ENCODE results near the gene CAB39.

Gene CAB39

DNA sequence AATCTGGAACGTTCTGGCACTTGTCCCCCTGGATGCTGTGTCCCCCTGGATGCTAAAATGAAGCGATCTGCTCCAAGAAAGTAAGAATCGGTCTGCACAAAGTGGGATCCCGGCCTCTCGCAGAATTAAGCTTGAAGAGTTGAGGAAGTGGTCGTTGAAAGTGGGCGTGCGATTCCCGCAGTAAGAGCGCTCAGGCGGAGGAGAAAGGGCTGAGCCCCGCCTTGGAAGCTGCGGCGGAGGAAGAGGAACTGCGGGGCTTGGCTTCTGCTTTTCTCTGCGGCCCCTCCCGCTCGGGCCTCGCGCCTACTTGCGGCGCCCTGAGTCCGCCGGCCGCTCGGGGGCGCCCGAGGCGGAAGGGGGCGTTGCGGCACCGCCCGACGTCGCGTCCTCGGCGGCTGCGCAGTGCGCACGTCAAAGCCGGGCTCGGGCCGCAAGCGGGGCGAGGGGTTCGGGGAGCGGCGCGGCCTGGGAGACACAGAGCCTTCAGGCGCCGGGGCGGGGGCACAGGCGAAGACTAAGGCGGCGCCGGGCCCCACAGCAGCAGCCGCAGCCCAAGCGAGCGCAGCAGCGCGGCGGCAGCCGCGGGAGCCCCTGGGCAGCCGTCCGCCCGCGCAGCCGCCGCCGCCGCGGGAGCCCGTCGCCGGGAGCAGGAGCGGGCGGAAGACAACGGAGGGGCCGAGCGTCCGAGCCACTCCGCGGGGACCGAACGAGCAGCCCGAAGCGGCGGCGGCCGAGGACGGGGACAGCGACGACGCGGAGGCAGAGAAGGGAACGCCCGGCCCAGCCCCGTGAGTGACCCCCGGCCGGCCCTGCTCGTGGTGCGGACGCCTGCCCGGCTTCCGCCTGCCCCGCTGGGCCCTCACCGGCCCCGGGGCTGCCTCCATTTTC, at the start of gene CAB39:
Gene CAB39 (plus strand): TSS at position 400 of the 888 bp plus-strand sequence. CDS start 47,160 bp downstream, outside the sequence.
- Mint-ChIP-seq H3K4me3 (peak within 1 kb of the TSS; percentile 96), H3K9me3 (no peaks in the 10 kb centered on the region), H3K27ac (peak within 1 kb of the TSS; percentile 96), H3K27me3 (no peaks in the 10 kb centered on the region), H3K36me3 (peaks cover 8% of the 10 kb centered on the region), H3K4me1 (peaks cover 43% of the 10 kb centered on the region)

DNA sequence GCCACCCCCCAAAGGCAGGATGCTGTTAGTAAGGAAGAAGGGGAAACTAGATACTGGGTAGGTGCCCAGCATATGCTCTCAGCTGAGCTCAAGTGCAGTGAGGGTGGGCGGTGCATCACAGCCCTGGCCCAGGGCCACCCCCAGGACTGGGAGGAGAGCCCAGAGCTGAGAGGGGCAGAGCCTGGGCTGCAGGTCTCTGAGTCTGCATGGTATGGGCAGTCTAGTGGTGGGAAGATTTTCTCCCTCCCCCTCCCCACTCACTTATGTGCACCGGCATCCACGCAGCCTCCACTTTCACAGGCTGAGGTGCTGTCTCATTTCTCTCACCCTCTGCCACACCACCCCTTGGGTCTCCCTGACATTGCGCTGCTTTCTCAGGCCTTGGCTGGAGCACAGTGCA, 48.5 kb upstream of the CAB39 start:
- Mint-ChIP-seq H3K4me1 (peaks cover 92% of the 10 kb centered on the region), H3K27me3 (no peaks in the 10 kb centered on the region), H3K36me3 (no peaks in the 10 kb centered on the region), H3K9me3 (no peaks in the 10 kb centered on the region), H3K4me3 (no peak overlapping the region), H3K27ac (peak overlapping the region; percentile 53)

DNA sequence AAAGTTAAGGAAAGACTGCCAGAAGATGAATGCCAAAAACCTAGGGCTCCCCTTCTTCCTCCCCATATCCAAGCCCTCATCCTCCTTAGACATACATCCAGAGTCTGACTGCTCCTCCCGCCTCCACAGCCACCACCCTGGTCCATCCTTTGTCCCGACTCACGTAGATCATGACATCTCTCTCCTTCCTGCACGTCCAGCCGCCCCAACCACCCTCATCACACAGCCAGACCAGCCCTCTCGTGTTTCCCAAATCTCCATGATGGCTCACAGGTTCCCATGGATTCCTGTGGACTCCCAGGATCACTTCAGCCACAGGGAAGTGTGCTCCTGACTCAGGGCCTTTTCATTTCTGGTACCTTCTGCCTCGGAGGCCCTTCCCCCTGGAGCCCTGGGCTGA, 47.8 kb upstream of the CAB39 start:
- Mint-ChIP-seq H3K36me3 (no peaks in the 10 kb centered on the region), H3K4me3 (no peak overlapping the region), H3K4me1 (peaks cover 86% of the 10 kb centered on the region), H3K27ac (peak overlapping the region; percentile 1), H3K27me3 (no peaks in the 10 kb centered on the region), H3K9me3 (no peaks in the 10 kb centered on the region)

DNA sequence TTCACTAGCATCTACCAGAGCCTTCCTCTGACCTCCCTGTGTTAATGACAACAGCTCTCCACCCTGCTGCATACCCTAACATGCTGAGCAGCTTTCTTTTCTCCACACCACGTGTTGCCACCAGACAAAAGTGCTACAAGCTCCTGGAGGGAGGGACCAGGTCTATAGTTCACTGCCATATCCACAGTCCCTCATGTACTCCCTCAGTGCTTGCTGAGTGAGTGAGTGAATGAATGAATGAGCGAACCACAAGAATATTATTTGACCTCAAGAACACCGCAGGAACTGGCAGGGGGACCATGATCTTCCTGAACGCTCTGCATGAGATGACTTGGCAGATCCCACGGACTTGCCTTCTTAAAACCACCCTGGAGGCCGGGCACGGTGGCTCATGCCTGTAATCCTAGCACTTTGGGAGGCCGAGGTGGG, 47.4 kb upstream of the CAB39 start:
- no peak overlapping the region for H3K4me3 Mint-ChIP-seq
- peak overlapping the region; percentile 1 for H3K27ac Mint-ChIP-seq
- H3K4me1 Mint-ChIP-seq: peaks cover 82% of the 10 kb centered on the region
- no peaks in the 10 kb centered on the region for H3K36me3 Mint-ChIP-seq
- H3K27me3 Mint-ChIP-seq: no peaks in the 10 kb centered on the region
- H3K9me3 Mint-ChIP-seq: no peaks in the 10 kb centered on the region

DNA sequence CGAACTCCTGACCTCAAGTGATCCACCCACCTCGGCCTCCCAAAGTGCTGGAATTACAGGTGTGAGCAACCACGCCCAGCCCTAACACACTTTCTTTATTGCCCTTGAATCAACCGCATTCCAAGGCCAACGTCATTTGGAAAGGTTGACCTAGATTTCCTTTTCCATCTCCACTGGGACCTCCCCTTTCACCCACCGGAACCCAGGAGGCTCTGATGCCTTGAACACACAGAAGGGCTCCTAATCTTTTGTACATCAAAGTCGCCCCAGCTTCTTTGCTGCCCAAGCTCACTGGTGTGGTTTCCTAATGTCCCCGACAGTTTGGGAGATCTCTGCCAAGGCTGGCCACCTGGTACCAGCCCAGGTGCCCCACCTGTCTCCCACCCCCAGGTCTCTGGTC, 46.2 kb upstream of the CAB39 start:
- H3K27me3 Mint-ChIP-seq: no peaks in the 10 kb centered on the region
- H3K36me3 Mint-ChIP-seq: no peaks in the 10 kb centered on the region
- peaks cover 78% of the 10 kb centered on the region for H3K4me1 Mint-ChIP-seq
- no peak overlapping the region for H3K27ac Mint-ChIP-seq
- H3K9me3 Mint-ChIP-seq: no peaks in the 10 kb centered on the region
- H3K4me3 Mint-ChIP-seq: no peak overlapping the region

DNA sequence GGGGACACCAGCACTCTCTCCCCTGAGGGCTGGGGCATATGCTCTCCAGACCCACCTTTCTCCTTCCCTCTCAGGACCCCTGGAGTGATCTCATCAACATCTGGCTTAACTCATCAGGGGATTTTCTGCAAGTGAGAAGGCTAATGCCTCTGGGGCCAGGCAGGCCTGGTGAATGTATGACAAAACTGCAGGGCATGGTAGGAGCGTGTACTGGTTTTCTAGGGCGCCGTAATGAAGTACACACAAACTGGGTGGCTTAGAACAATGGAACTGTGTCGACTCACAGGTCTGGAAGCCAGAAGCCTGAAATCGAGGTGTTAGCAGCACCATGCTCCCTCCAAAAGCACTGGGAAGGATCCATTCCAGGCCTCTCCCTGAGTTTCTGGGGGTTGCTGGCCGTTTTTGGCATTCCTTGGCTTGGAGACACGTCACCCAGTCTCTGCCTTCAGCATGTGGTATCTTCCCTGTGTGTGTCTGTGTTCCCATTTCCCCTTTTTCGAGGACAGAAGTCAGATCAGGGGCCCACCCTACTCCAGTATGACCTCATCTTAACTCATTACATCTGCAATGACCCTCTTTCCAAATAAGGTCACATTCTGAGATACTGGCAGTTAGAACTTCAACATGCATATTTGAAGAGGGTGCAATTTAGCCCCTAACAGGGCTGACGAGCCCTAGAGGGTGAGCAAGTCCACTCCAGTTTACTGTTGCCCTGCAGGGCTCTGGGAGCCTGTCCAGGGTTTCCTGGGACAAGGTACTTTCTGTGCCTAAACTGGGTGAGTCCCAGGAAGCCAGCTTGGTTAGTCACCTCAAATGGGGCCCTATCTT, 45.5 kb upstream of the CAB39 start:
- Mint-ChIP-seq H3K36me3 (no peaks in the 10 kb centered on the region), H3K27ac (no peak overlapping the region), H3K27me3 (no peaks in the 10 kb centered on the region), H3K4me1 (peaks cover 73% of the 10 kb centered on the region), H3K4me3 (no peak overlapping the region), H3K9me3 (no peaks in the 10 kb centered on the region)

DNA sequence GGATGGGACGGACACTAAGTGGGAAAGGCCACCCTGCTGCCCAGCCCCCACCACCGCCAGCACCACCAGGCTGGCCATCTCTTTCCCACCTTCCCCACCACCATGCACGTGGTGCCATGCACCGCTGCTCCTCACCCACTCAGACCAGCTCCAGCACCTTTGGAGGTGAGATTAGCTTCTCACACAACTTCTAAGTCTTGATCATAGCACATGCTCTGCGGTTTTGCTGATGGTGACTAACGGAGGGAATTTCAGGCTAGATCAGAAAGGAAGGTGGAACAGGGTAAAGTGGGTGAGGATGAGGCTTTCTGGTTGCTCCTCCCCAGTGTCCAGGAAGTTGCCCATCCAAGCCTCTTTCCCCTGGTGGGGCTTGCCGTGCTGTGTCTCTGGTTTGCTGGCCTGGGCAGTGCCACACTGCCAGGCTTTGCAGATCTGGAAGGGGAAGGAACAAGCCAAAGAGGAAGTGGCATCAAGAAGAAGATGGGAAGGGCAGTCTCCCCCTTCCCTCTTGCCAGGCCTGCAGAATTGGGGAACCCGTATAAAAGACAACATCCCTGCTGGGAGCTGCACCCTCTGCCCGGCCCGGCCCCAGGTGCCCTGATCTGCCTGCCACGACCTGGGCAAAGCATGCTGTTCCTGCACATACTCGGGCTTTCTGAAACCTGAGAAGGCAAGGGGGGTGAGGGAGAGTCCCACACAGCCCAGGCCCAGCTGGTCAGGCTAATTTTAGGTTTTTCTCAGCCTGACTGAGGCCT, 44.3 kb upstream of the CAB39 start:
- Mint-ChIP-seq H3K27me3 (no peaks in the 10 kb centered on the region), H3K36me3 (no peaks in the 10 kb centered on the region), H3K9me3 (no peaks in the 10 kb centered on the region), H3K4me3 (no peak overlapping the region), H3K4me1 (peaks cover 60% of the 10 kb centered on the region), H3K27ac (no peak overlapping the region)

DNA sequence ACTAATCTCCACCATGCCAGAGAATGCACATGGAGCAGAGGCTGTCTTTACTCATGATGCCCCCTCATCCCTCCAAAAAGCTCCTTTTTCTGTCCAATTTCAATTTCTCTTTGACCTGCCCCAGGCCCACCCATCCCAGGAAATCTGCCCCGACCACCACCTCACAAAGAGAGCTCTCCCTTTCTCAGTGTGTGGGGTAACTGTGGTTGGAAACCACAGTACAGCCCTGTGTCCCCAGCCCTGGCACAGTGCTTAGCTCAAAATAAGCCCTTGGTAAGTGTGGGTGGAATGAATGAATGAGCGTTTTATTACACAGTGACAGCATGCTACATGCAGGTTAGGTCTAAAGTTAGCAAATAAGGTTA, 43.7 kb upstream of the CAB39 start:
- Mint-ChIP-seq H3K27me3 (no peaks in the 10 kb centered on the region), H3K36me3 (no peaks in the 10 kb centered on the region), H3K9me3 (no peaks in the 10 kb centered on the region), H3K27ac (no peak overlapping the region), H3K4me1 (peaks cover 55% of the 10 kb centered on the region), H3K4me3 (no peak overlapping the region)

DNA sequence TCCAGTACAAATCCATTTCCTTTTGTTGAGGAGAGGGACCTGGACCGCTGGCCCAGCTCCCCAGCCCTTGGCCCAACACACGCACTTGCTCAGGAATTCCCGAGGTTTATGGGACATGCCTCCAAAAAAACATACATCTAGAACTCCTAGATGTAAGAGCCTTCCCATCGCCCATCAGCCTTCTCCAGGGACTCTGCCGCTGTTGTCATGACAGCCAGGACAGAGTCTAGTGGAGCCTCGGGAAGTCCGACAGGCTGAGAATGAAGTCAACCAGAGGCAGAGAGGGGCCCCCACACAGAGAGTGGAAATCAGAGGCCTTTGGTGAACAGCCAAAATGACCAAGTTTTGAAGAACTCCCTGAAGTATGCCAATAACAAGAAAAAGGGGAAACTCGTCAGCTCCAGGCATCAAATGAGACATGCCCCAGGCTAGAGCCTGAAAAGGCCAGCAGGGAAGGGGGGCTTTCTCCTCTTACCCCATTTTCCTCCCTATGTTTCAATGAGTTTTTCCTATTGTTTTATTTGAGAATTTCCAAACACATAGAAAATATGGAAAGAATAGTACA, 43.2 kb upstream of the CAB39 start:
- H3K36me3 Mint-ChIP-seq: no peaks in the 10 kb centered on the region
- H3K27ac Mint-ChIP-seq: no peak overlapping the region
- no peaks in the 10 kb centered on the region for H3K9me3 Mint-ChIP-seq
- H3K27me3 Mint-ChIP-seq: no peaks in the 10 kb centered on the region
- no peak overlapping the region for H3K4me3 Mint-ChIP-seq
- H3K4me1 Mint-ChIP-seq: peaks cover 49% of the 10 kb centered on the region

DNA sequence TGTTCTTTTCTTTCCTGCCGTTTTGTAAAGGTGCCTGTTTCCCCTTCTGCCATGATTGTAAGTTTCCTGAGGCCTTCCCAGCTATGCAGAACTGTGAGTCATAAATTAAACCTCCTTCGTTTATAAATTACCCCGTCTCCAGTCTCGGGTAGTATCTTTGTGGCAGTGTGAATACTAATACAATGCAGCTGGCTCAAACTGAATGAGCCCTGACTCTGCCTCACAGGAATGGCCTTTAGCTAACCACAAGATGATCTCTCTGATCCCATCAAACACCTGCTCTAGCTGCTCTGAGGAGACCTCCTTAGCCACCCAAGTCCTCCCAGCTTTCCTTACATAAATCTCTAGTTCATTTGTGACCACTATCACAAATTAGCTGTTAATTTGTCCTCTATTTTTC, 41.5 kb upstream of the CAB39 start:
- H3K27me3 Mint-ChIP-seq: no peaks in the 10 kb centered on the region
- peaks cover 39% of the 10 kb centered on the region for H3K4me1 Mint-ChIP-seq
- no peak overlapping the region for H3K27ac Mint-ChIP-seq
- no peaks in the 10 kb centered on the region for H3K36me3 Mint-ChIP-seq
- H3K9me3 Mint-ChIP-seq: no peaks in the 10 kb centered on the region
- no peak overlapping the region for H3K4me3 Mint-ChIP-seq

DNA sequence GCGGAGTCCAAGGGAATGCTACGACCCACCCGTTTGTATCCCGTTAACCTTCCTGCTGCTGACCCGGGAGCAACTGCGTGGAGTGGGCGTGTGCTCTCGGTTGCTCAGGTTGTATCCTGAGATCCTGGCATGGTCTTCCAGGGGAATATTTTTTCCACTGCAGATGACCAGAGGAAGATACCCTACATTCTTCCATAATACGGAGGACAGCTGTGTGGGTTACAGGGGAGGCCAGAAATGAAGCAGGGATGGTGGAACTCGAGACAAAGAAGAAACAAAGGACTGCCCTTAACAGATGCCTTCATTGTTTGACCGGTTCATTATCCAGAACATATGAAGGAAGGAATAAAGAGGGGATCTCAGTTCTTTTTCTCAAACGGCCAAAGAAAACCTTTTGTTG, 39.8 kb upstream of the CAB39 start:
- Mint-ChIP-seq H3K27me3 (no peaks in the 10 kb centered on the region), H3K4me3 (no peak overlapping the region), H3K27ac (peak overlapping the region; percentile 55), H3K36me3 (peaks cover 3% of the 10 kb centered on the region), H3K9me3 (no peaks in the 10 kb centered on the region), H3K4me1 (peaks cover 28% of the 10 kb centered on the region)

DNA sequence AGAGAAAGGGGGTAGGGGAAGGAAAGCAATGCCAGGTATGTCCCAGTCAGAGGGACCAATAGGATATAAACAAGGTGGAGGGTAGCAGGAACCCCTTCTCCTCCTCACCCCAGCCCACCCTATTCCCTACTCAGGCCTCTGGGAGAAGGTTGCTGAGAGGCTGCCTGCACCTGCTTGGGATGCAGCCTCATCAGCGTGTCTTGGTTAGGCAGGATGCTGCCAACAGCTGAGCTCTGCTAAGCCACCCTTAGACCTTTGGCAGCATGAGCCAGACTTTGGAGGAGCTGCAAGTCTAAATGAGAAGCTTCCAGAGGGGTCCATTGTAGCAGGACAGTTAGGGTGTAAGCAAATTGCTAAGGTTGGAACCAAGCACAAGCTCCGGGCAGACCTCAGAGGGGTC, 38.2 kb upstream of the CAB39 start:
- H3K27ac Mint-ChIP-seq: no peak overlapping the region
- no peaks in the 10 kb centered on the region for H3K27me3 Mint-ChIP-seq
- peaks cover 23% of the 10 kb centered on the region for H3K4me1 Mint-ChIP-seq
- H3K36me3 Mint-ChIP-seq: peaks cover 3% of the 10 kb centered on the region
- H3K9me3 Mint-ChIP-seq: no peaks in the 10 kb centered on the region
- no peak overlapping the region for H3K4me3 Mint-ChIP-seq

DNA sequence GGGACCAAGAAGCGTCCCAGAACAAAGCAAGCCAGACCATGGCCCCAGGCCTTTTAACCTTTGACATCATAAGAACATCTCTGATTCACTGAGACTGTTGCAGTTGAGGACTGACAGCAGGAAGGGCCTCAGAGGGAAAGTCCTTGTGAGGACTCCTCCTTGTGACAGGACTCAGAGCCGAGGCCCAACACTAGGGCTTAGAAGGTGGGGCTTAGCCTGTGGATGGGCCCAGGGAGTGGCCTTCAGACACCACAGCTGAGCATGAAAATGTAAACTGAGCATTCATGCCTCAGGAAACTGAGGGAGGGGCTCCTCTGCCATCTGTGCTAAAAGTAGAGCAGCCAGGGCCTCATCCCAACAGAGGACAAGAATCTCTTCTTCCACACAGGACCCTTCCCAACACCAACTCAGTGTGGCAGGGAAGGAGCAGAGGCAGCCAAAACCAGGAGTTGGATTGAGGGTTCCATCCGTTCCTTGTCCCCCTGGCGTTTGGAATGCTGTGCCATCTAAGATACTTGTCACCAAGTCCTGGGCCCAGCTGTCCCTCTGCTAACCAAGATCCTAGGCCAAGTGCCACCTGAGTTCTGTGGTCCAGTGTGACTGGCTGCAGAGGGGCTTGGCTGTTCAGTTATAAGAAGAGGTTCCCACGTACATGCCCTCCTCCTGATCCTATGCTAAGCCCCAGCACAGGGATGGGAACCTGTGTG, 37.5 kb upstream of the CAB39 start:
- H3K27me3 Mint-ChIP-seq: no peaks in the 10 kb centered on the region
- no peaks in the 10 kb centered on the region for H3K9me3 Mint-ChIP-seq
- peaks cover 23% of the 10 kb centered on the region for H3K4me1 Mint-ChIP-seq
- no peak overlapping the region for H3K27ac Mint-ChIP-seq
- H3K36me3 Mint-ChIP-seq: peaks cover 3% of the 10 kb centered on the region
- H3K4me3 Mint-ChIP-seq: no peak overlapping the region

DNA sequence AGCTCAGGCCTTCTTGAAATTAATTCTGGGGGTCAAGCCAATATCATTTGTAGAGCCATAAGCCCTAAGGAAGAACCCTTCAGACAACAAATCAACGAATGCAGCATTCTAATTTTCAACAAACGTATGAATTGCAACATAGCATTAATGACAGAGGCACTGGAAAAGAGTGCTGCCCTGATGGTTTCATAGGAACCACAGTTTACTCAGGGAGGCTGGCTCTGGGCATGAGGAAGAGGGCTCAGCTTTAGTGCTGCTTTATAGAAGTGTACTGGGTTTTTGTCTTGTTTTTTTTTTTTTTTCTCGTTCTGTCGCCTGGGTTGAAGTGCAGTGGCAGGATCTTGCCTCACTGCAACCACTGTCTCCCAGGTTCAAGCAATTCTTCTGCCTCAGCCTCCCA, 36.1 kb upstream of the CAB39 start:
- no peak overlapping the region for H3K4me3 Mint-ChIP-seq
- no peaks in the 10 kb centered on the region for H3K9me3 Mint-ChIP-seq
- peaks cover 3% of the 10 kb centered on the region for H3K36me3 Mint-ChIP-seq
- H3K27me3 Mint-ChIP-seq: no peaks in the 10 kb centered on the region
- no peak overlapping the region for H3K27ac Mint-ChIP-seq
- H3K4me1 Mint-ChIP-seq: peaks cover 22% of the 10 kb centered on the region

All from activated naive CD4-positive, alpha-beta T cell treated with anti-CD3 and anti-CD28 coated beads, Interleukin-2, amount 50 U/mL, for 24 hours (primary cell).